Medulla oblongata (tissue), 1 donor: Measurements from ENCODE around the gene NFIA.

Experiments used
- DNase-seq: peaks from one replicate; pipeline ENCODE4 v3.0.0-alpha.2; 2015; ENCODE audit errors: extremely low spot score

NFIA gene

DNA sequence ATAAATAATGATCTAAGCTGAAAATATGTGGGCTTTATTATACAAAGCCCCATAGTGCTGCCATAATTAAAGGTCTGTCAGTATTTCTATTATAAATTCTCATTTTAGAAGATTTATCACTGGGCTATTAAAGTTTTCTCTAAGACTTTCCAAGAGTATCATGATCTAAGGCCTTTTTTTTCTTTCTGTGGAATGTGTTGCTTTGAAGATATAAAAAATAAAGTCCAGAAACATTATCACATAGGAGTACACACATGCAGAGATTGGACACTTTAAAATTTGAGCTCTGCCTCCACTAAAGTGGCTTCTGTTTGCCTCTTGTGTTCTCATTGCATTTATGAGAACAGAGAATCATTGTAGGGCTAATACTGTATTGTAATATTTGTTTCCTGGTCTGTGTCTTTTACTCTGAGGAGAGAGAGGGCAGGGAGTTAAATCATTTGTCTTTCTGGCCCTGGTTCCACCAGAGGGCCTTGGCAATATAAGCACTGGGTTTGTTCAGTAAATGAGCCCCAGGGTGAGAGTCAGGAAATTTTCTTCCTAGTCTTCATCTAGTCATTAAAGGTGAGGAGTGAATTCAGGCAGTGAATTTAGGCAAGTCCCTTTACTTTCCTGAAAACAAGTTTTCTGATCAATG, 70.2 kb downstream of the NFIA start:
- DNase-seq, result peak; percentile 66

- no peak for DNase-seq
Observed at GRCh38 chr1:61156576-61157467, 74.5 kb downstream of the NFIA start.

- peak; percentile 63 for DNase-seq
Observed at GRCh38 chr1:61157468-61157987, 75.2 kb downstream of the NFIA start.

DNA sequence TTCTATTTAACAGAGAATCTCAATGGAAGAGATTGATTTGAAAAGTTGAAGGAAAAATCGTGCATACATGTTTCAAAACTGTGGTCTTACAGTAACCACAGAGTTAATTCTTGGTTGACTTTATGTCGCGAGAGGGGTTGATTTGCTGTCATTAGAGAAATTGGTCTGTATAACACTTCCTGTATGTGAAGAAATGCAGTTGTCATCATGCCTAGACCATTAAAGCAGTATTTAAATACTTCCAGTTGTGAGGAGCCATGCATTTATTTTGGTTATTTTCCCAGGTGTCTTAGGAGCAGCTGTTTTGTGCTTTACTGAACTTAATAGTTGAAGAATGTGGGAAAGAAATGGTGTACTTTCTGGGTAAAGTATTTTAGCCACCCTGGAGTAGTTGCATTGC, 76.2 kb downstream of the NFIA start:
- DNase-seq, result no peak

- DNase-seq, result no peak
Observed at GRCh38 chr1:61160526-61160925, 78.2 kb downstream of the NFIA start.

DNA sequence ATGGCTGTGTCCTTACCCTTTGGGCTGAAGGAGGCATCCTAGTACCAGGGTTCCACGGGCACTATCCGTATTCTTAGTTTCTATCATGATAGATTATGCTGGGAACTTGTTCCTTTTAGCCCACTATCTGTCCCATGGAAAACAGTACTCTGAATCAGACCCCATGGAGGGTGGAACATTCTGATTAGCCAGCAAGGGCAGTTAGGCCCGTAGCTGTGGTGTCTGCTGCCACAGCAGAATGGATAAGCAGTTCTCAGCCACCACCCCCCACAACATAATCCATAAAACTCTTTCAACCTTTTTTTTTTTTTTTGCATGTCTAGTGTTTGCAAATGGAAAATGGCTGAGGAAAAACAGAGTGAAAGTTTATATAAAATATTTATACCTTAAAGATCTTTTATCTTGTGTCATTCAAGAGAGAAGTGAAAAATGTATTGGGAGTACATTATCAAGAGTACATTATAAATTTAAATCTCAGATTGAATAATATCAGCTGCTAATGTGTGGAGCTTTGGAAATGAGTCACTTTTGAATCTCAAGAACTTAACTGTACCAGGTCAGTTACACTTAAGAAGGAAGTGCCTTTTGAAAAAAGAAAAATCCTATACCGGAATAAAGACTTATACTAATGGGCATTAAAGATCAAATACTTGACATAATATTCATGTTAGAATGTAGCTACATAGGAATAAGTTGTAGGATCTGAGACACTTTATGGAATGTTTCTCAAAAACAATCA, 80.3 kb downstream of the NFIA start:
- no peak for DNase-seq

GRCh38 chr1:61163355-61163754, 81.0 kb downstream of the NFIA start:
- DNase-seq, result no peak

DNA sequence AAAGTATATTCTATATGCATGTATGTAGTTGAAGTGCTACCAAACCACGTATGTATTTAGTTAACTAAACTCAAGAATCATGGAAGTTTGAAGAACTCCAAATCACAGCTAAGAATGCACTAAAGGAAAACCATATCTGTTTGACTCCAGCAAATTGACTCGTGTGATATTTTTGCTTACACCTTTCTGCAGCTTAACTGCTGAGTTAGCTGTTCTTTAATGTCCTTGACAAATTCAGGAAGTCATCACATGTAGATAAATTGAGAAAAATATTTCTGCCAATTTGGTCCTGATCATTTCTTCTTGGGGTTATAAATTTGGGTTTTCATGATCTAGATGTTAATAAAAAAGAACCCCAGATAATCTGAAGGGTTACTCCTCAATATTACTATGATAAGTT, 83.0 kb downstream of the NFIA start:
- no peak for DNase-seq

GRCh38 chr1:61167309-61167708, 84.9 kb downstream of the NFIA start:
- no peak for DNase-seq

DNA sequence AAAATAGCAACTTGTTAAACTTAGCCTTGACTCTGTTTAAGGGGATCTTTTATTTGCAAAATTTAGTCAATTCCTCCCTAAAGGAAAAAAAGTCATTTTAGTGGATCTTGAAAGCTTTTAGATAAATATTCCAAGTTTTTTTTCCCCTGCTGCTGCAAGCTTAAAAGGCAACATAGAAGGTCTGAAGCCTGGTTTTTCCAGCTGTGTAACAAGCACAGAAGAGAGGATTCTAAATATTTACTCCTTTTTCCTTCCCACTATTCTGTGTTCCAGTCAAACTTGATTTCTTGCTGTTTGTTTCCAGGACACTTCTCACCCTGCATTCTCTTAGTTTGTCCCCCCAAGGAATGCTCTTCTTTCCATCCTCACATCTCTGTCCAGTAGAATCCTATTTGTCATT, 86.7 kb downstream of the NFIA start:
- DNase-seq, result no peak

- no peak for DNase-seq
Observed at GRCh38 chr1:61169634-61170033, 87.3 kb downstream of the NFIA start.

DNA sequence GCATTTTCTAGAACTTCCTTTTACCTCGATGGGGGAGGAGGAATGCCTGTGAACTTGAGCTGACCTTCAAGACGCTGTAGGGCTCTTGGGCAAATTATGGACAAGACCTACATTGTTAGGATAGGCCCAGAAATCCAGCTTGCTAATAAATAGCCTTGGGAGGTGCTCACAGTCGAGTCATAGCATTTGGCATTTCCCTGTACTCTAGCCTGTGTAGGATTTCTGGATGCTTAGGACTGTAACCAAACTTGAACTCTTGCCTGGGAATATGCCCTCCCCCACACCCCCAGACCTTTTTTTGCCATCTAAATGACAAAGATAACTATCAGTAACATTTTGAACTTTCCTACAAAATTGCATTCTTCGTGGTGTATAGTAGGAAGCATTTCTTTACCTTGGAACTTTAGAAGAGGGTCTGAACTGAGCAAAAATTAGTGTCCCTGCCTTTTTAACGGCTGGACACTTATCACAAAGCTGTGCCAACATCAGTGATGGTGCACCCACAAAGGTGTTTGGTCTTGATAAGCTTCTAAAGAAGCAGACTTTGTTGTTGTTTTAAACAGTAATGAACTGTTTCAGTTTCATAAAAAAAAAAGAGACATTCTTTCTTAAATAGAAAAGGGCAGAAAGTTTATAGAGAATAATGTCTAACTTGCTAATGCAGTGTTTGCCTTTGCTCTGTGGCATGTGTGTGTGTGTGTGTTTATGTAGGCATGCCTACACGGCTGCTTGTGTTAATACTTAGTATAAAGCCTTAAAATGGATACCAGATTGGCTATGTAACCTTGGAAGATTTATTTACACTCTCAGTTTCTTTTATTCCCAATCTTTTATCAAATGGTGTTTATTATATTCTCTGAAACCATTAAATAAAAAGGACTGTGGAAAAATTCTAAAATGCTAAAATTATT, 88.2 kb downstream of the NFIA start:
- DNase-seq, result no peak

DNA sequence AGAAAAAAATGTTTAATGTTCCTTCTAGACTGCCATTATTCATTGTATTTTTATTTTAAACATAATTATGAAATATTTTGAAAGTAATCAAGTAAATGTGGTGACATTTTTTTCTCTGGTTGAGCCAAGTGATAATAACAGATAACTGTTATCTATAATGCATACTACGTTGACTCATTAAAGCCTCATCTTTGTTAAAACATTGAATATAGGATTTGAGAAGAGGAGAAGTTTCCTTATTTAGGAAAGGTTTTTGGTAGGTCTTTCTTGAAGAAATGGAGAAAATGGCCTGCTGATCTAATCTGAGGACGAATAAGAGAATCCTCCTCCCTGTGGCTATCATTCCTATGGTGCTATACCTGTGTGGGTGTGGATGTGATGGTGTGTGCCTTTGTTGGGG, 89.0 kb downstream of the NFIA start:
- DNase-seq, result no peak

DNA sequence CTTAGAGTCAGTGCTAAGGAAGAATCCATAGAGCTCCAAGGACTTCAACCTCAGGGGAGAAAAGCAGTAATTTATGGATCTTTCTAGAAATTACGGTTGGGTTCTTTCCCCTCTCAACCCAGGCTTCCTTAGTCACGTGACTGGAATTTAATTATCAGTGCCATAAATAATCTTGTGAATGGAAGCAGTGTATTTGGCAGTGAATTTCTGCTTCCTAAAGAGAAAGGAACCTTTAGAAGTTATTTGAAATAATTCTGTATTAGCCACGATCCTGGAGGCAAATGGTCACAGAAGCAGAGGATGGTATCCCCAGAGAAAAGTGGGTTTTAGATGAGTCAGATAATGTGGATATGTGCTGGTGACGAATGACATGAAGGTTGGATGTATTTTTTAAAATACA, 89.6 kb downstream of the NFIA start:
- DNase-seq, result no peak

- DNase-seq, result no peak
Observed at GRCh38 chr1:61173118-61173517, 90.8 kb downstream of the NFIA start.

GRCh38 chr1:61174060-61174795, 91.9 kb downstream of the NFIA start:
- no peak for DNase-seq

- DNase-seq, result no peak
Observed at GRCh38 chr1:61175976-61176375, 93.6 kb downstream of the NFIA start.

GRCh38 chr1:61181067-61182038, 99.0 kb downstream of the NFIA start:
- DNase-seq, result no peak

DNA sequence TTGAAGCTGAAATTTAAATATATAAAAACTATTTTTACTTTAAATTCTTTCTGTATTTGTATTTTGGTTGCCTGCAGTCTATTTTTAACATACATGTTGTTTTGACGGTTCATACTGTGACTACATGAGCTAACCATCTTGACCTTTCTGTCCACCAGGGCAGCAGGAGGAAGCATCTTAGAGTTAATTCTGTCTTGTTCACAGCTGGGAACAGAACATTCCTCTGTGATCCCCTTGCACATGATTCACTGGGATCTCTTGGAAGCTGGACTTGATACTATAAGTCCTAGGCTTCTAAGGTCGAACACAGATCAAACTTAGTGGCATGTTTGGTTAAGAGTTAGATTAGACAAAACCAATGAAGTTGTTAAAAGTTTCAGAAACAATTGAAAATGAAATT, 99.7 kb downstream of the NFIA start:
- DNase-seq, result no peak
